ENCODE results near the gene BPIFB4.

DNA sequence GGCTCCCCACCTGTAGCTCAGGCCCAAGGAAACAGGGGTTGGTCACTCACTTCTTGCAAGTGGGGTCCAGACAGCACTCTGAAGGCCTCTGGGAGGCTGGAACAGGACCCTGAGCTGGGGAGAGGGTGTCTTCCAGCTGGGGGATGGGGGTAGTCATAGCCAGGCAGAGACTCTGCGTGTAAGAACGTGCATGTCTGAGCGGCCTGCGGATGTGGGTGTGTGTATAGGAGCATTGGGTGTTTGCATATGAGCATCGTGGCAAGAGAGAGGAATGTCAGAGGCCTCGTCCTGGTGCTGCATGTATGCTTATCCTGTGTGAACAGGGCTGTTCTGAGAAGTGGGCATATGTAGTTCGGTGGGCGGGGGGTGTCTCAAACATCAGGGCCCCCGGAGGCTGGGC lies 13.7 kb upstream of the BPIFB4 start:
- TF ChIP-seq, protein P1, sequence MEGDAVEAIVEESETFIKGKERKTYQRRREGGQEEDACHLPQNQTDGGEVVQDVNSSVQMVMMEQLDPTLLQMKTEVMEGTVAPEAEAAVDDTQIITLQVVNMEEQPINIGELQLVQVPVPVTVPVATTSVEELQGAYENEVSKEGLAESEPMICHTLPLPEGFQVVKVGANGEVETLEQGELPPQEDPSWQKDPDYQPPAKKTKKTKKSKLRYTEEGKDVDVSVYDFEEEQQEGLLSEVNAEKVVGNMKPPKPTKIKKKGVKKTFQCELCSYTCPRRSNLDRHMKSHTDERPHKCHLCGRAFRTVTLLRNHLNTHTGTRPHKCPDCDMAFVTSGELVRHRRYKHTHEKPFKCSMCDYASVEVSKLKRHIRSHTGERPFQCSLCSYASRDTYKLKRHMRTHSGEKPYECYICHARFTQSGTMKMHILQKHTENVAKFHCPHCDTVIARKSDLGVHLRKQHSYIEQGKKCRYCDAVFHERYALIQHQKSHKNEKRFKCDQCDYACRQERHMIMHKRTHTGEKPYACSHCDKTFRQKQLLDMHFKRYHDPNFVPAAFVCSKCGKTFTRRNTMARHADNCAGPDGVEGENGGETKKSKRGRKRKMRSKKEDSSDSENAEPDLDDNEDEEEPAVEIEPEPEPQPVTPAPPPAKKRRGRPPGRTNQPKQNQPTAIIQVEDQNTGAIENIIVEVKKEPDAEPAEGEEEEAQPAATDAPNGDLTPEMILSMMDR (conservative IDR thresholded peaks at IDR 0.05): no peak
- TF ChIP-seq ZFX (IDR thresholded peaks at IDR 0.05): no peak
